GM12864 (cell line): Measurements from ENCODE around the gene TIMP1.

Experiments used
- DNase-seq: peaks from one replicate; pipeline ENCODE4 v3.0.0-alpha.2; 2011; ENCODE audit warnings: low read depth
- H3K4me3 ChIP-seq: 2 replicates; pipeline ENCODE4 v1.5.1; 2011; ENCODE audit warnings: mild to moderate bottlenecking, low read depth, low read length, control low read depth
- TF ChIP-seq, protein P1 (sequence below): IDR thresholded peaks from 2 replicates; pipeline ENCODE4 v1.5.1; 2011; ENCODE audit warnings: low read depth, mild to moderate bottlenecking, moderate library complexity, low read length, control low read depth, inconsistent platforms; ENCODE audit errors: missing control alignments

TIMP1 gene

DNA sequence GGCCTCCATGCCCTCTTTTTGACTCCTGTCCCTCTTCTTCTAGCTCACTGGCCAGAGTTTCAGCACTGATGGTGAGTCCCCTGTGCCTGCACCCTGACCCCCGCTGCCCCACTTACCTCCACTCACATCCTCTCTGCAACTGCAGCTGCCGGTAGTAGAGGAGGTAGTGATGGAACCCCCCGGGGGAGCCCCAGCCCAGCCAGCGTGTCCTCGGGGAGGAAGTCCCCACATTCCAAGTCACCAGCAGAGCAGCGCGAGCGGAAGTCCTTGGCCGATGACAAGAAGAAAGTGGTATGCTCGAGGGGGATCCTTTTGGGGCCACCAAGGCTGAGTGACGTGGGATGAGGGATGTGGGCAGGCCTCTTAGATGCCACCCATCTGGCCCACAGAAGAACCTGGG, 15.4 kb upstream of the TIMP1 start:
- no peak overlapping the region for H3K4me3 ChIP-seq
- TF ChIP-seq, protein P1, sequence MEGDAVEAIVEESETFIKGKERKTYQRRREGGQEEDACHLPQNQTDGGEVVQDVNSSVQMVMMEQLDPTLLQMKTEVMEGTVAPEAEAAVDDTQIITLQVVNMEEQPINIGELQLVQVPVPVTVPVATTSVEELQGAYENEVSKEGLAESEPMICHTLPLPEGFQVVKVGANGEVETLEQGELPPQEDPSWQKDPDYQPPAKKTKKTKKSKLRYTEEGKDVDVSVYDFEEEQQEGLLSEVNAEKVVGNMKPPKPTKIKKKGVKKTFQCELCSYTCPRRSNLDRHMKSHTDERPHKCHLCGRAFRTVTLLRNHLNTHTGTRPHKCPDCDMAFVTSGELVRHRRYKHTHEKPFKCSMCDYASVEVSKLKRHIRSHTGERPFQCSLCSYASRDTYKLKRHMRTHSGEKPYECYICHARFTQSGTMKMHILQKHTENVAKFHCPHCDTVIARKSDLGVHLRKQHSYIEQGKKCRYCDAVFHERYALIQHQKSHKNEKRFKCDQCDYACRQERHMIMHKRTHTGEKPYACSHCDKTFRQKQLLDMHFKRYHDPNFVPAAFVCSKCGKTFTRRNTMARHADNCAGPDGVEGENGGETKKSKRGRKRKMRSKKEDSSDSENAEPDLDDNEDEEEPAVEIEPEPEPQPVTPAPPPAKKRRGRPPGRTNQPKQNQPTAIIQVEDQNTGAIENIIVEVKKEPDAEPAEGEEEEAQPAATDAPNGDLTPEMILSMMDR = no peak
- DNase-seq = no peak

DNA sequence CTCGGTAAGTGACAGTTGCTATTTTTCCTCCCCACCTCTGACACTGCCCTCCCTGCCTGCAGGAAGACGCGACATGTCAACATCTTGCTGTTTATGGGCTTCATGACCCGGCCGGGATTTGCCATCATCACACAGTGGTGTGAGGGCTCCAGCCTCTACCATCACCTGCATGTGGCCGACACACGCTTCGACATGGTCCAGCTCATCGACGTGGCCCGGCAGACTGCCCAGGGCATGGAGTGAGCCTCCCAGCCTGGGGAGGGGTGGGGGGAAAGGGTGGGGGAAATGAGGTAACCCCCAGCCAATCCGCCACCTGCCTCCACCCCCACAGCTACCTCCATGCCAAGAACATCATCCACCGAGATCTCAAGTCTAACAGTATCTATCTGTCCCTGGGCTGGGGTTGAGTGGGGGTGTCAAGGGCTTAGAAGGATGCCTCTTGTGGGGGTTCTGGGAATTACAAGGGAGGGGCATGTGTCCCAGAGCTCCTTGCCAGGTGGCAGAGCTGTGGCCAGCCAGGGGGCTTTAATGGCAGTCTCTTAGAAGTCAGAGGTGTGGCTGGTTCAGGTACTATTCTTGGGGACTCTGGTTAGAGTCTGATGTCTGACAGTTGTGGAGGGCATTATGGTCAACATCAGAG, 13.5 kb upstream of the TIMP1 start:
- no peak overlapping the region for H3K4me3 ChIP-seq
- TF ChIP-seq, protein P1 = peak; percentile 49
- DNase-seq = no peak

DNA sequence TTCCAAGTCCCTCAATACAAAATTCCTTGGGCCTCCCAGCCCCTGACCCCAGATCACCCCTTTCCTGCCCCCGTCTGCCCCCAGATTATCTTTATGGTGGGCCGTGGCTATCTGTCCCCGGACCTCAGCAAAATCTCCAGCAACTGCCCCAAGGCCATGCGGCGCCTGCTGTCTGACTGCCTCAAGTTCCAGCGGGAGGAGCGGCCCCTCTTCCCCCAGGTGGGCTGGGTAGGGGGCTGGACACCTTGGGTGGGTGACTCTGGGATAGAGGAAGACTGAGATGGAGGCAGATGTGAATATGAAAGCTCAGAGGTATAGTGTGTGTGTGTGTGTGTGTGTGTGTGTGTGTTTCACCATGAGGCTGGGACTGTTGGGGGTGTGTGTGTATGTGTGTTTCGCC, 11.4 kb upstream of the TIMP1 start:
- H3K4me3 ChIP-seq = no peak overlapping the region
- no peak for DNase-seq
- TF ChIP-seq, protein P1 = no peak

DNA sequence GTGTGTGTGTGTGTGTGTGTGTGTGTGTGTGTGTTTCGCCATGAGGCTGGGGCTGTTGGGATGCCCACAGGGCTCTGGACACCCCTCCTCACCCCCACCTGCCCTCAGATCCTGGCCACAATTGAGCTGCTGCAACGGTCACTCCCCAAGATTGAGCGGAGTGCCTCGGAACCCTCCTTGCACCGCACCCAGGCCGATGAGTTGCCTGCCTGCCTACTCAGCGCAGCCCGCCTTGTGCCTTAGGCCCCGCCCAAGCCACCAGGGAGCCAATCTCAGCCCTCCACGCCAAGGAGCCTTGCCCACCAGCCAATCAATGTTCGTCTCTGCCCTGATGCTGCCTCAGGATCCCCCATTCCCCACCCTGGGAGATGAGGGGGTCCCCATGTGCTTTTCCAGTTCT, 11.0 kb upstream of the TIMP1 start:
- TF ChIP-seq, protein P1 = no peak

DNA sequence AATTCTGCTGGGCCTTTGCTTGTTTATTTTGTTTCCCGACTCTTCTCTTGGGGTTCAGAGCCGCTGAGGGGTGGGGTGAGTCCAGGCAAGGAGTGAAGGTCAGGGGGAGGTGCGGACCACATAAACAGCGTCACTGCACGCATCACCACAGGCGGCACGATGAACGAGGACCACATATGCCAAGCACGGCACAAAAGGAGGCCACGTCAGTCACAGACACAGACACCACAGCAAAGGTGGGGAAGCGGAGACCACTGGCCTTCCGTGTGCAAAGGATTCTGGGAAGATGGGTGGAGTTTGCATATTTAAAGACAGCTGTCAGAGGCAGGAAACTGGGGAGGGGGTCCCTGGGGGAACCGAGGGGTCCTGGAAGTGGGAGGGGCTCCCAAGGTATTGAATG, 10.3 kb upstream of the TIMP1 start:
- TF ChIP-seq, protein P1 = no peak
- H3K4me3 ChIP-seq = no peak overlapping the region
- no peak for DNase-seq

More for the DNA sequence above, 11.0 kb upstream of the TIMP1 start:
- DNase-seq = no peak
- no peak overlapping the region for H3K4me3 ChIP-seq

DNA sequence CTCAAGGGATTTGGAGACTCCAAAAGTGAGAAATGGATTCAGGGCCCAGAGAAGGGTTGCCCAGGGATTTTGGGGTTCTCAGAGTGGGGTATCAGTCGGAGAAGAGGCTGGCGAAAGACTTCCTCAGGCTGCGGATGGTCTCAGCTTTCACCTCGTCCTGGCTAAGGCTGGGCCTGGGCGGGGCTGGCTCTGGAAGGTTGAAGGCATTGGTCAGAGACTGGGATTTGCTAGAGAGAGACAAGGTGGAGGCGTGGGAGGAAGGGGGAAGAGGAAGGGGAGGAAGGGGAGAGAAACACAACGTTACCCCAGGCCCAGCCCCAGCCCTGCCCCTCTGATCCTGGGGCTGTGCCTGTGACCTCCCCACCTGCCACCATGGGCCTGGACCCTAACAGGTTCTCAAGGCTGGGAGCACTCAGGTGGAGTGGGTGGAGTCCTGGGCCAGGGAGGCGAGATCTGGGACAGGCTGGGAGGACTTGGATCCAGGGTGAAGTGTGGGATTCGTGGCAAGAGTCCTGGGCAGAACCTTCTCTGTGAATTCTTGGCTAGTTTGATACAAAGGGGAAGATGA, 9.4 kb upstream of the TIMP1 start:
- H3K4me3 ChIP-seq = no peak overlapping the region
- no peak for DNase-seq
- TF ChIP-seq, protein P1 = no peak

DNA sequence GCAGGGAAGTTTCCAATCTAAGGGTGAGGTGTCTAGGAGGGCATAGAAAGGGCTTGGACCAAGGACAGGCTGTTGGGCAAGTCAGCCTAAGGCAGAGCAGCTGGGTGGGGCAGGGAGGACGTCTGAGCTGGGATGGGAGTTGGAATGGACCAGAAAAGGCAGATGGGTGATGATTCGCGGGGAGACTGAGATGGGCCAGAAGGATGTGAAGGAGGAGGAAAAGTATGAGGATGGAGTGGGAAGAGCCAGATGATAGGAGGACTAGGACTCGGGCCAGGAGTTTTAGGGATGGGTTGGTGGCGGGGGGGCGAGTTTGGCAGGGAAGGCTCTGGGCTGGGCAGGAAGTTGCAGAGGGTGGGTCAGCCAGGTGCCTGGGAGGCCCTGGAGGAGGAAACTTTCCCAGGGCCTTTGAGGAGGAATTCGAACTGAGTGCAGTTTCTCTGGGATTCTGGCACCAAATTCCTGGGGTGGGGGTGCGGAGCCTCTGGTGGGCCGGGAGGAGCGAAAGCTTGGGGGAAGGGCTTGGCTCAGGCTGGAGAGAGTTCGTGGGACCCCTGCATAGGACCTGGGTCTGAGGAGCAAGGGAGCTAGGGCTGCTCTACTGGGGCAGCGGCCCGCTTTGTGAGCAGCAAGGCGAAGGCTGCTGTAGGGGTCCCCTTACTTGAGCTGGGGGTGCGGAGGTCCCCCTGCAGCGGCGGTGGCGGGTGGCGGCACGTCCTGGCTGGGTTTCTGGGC, 8.7 kb upstream of the TIMP1 start:
- DNase-seq = no peak
- H3K4me3 ChIP-seq = no peak overlapping the region

More for the DNA sequence above, 8.7 kb upstream of the TIMP1 start:
- TF ChIP-seq, protein P1 = no peak
